ENCODE results near the gene EFTUD2. TPM values are rescaled to one million over a fixed set of nuclear protein-coding genes. Genes with fewer than 3 reads are reported as not detected.

EFTUD2 gene
- total and polyA plus RNA-seq, 2 of the 8 experiments (the other 6 are each of a cell fraction or from before 2014, with no cell fraction given): 118 to 195 TPM

DNA sequence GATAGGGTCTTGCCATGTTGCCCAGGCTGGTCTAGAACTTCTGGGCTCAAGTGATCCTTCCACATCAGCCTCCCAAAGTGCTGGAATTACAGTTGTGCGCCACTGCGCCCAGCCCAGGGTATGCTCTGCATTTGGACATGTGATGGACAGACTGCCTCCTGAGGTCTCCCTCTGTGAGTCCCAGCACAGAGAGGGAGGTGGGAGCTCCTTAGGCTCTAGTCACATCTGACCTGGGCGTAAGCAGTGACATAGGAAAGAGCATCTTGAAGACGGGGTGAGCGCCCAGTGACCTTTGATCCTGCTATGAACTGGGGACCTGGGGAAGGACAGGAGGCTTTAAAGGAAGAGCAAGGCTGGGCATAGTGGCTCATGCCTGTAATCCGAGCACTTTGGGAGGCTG, 18.2 kb upstream of the EFTUD2 start:
- H3K18ac ChIP-seq (ENCODE audit: extremely low read depth, low read length): no peak overlapping the region
- H3K4ac ChIP-seq (replicated peaks; ENCODE audit: insufficient read length, low read depth, low read length): no peak overlapping the region
- 83% methylated on average over 6 of the region's 6 CpGs; no CpG with 5 or more reads in 1 of the 2 experiments for WGBS, 2 experiments (ENCODE audit: extremely low coverage in 1 of 2, insufficient coverage in 1 of 2, insufficient read length in 1 of 2, insufficient replicate concordance in 2 of 2, low coverage in 1 of 2, low lambda C conversion rate in 2 of 2, missing lambda C conversion rate in 1 of 2)
- DNase-seq (ENCODE audit: low read depth in 1 of 2, low spot score in 2 of 2): no peak
- no peak overlapping the region for H2AK5ac ChIP-seq (ENCODE audit: low read depth, low read length)
- no peaks in the 10 kb centered on the region for H3K9me3 ChIP-seq (ENCODE audit: insufficient read depth in 2 of 2, low read depth in 1 of 2, low read length in 1 of 2)
- no peaks in the 10 kb centered on the region; the same call in 1 of the 2 replicates for H3K23me2 ChIP-seq (ENCODE audit: low read depth, low read length)
- no peaks in the 10 kb centered on the region for H3K79me1 ChIP-seq (ENCODE audit: low read depth, low read length)
- no peak overlapping the region for H3K4me2 ChIP-seq (ENCODE audit: insufficient read depth in 1 of 2, low read depth in 2 of 2, low read length in 2 of 2)
- TF ChIP-seq ASH2L (IDR thresholded peaks at IDR 0.05; ENCODE audit: low read length) (no peak), CHD1 (IDR thresholded peaks at IDR 0.05; ENCODE audit: low read depth, low read length) (no peak), EP300 (IDR thresholded peaks at IDR 0.05; ENCODE audit: borderline replicate concordance in 1 of 2, low read depth in 2 of 2, low read length in 2 of 2) (no peak), POLR2AphosphoS5 (IDR thresholded peaks at IDR 0.05; ENCODE audit: low read depth, low read length) (no peak), YY1 (IDR thresholded peaks at IDR 0.05; ENCODE audit: low read depth, low read length) (no peak), CBX8 (IDR thresholded peaks at IDR 0.05; ENCODE audit: borderline replicate concordance, low read depth, low read length) (no peak), CHD2 (IDR thresholded peaks at IDR 0.05; ENCODE audit: low read length) (no peak)
- no peak overlapping the region for H4K5ac ChIP-seq (ENCODE audit: insufficient read length, low read depth, low read length)
- H3K4me1 ChIP-seq (replicated peaks in 1 of 4; ENCODE audit: control insufficient read depth in 3 of 4, insufficient read depth in 4 of 4, low read length in 3 of 4): peaks cover 6 to 15% (median 9%) of the 10 kb centered on the region in 4 experiments
- no peak overlapping the region for H2BK15ac ChIP-seq (ENCODE audit: low read length)
- no peak overlapping the region for H3K56ac ChIP-seq (replicated peaks; ENCODE audit: insufficient read length, low read depth, low read length)
- no peak overlapping the region for H3K4me3 ChIP-seq (ENCODE audit: extremely low read depth in 1 of 4, insufficient read depth in 2 of 4, low read depth in 3 of 4, low read length in 4 of 4)
- peaks cover 0 to 9% (median 4%) of the 10 kb centered on the region in 4 experiments; a peak in 6 of 7 replicates for H3K27me3 ChIP-seq (replicated peaks in 1 of 4; ENCODE audit: control insufficient read depth in 3 of 4, extremely low read depth in 1 of 4, insufficient read depth in 3 of 4, low read length in 3 of 4)
- no peak overlapping the region for H4K91ac ChIP-seq (replicated peaks; ENCODE audit: insufficient read length, low read length)
- no peak overlapping the region for H2BK5ac ChIP-seq (ENCODE audit: low read depth, low read length)
- FAIRE-seq: no peak
- POLR2A ChIA-PET (ENCODE audit: partially characterized antibody): interaction anchor here (1.6 to 1.7 kb wide), 3 partner anchors 13 to 231 kb away, joined by 4 to 8 read pairs (median 4); partner anchors contain the start of genes EFTUD2 and HEXIM1
- H4K8ac ChIP-seq (ENCODE audit: extremely low read depth, insufficient read depth, low read length): no peak overlapping the region
- no peak overlapping the region for H2BK20ac ChIP-seq (ENCODE audit: low read length)
- H2BK12ac ChIP-seq (ENCODE audit: low read depth, low read length): no peak overlapping the region
- CTCF ChIA-PET (ENCODE audit: partially characterized antibody): interaction anchor here (1.3 to 13.0 kb wide), 12 partner anchors 10 to 182 kb away, joined by 4 to 243 read pairs (median 6); no protein-coding TSS in a partner anchor
- no peaks in the 10 kb centered on the region for H4K20me1 ChIP-seq (replicated peaks in 1 of 2; ENCODE audit: control insufficient read depth in 1 of 2, insufficient read depth in 2 of 2, low read length in 2 of 2)
- no peak overlapping the region for H2BK120ac ChIP-seq (replicated peaks; ENCODE audit: low read depth, low read length)
- H3K9ac ChIP-seq (replicated peaks in 1 of 4; ENCODE audit: extremely low read depth in 1 of 4, low read depth in 3 of 4, low read length in 3 of 4): no peak overlapping the region
- no peaks in the 10 kb centered on the region for H3K79me2 ChIP-seq (ENCODE audit: control insufficient read depth in 1 of 2, insufficient read depth in 2 of 2, low read length in 2 of 2)
- no peaks in the 10 kb centered on the region for H3K36me3 ChIP-seq (ENCODE audit: control insufficient read depth in 2 of 4, insufficient read depth in 4 of 4, low read length in 3 of 4)
- no peak overlapping the region for H3K14ac ChIP-seq (ENCODE audit: insufficient read length)
- no peak overlapping the region for H3K23ac ChIP-seq (ENCODE audit: insufficient read length)
- no peak overlapping the region for H2AFZ ChIP-seq (ENCODE audit: low read length)
- H3K27ac ChIP-seq (ENCODE audit: low read depth, low read length): no peak overlapping the region
